ENCODE results near the gene BBOX1. TPM values are rescaled to one million over a fixed set of nuclear protein-coding genes. Genes with fewer than 3 reads are reported as not detected.

The BBOX1 gene
- total RNA-seq, result under 1 TPM in 2 of 4 donors, not detected in 2; 0.22 to 0.84 TPM

- Histone ChIP-seq H3K27ac (peak within 1 kb of the TSS; percentile 17 to 80 (median 56)), H3K27me3 (no peaks in the 10 kb centered on the region), H3K36me3 (no peaks in the 10 kb centered on the region), H3K4me3 (no peak within 1 kb of the TSS), H3K9me3 (peaks cover 0 to 23% (median 0%) of the 10 kb centered on the region in 4 donors), H3K4me1 (peaks cover 0 to 21% (median 13%) of the 10 kb centered on the region in 4 donors)
- DNase-seq (ENCODE audit: low spot score in 2 of 2), result no peak
- TF ChIP-seq EP300 (IDR thresholded peaks at IDR 0.05) (peak in 1 of 2 donors; percentile 5), POLR2A (IDR thresholded peaks at IDR 0.05) (no peak), CTCF (IDR thresholded peaks at IDR 0.05) (no peak)
- 49 to 51% methylated on average over 4 of the region's 4 CpGs for WGBS, 2 donors
These were observed at the start of gene BBOX1 for GRCh38 chr11:27040302-27041115. BBOX1 (plus strand) TSS chr11:27040815; CDS start chr11:27055431, 14,616 bp downstream.

- H3K4me1 ChIP-seq, result peaks cover 0 to 23% (median 8%) of the 10 kb centered on the region in 4 donors
- peak; percentile 55 to 93 for TF ChIP-seq EP300 (IDR thresholded peaks at IDR 0.05)
- TF ChIP-seq CTCF (IDR thresholded peaks at IDR 0.05), result no peak
- H3K4me3 ChIP-seq, result peak overlapping the region in 1 of 4 donors; percentile 63
- peak overlapping the region in 3 of 4 donors; percentile 66 to 92 (median 90) for H3K27ac ChIP-seq
- no peaks in the 10 kb centered on the region for H3K36me3 ChIP-seq
- WGBS, 2 donors, result 24 to 39% methylated on average over 1 of the region's 1 CpG
- no peaks in the 10 kb centered on the region for H3K27me3 ChIP-seq
- DNase-seq (ENCODE audit: low spot score in 2 of 2), result peak in 1 of 2 donors; percentile 36
- no peaks in the 10 kb centered on the region for H3K9me3 ChIP-seq
These were observed 48.5 kb upstream of the BBOX1 start for GRCh38 chr11:26992031-26992541.

GRCh38 chr11:26993965-26994457 lies 46.6 kb upstream of the BBOX1 start, which contains the start of gene FIBIN:
FIBIN (plus strand) TSS chr11:26994112; CDS start chr11:26994527, 415 bp downstream.
- H3K27ac ChIP-seq, result peak within 1 kb of the TSS; percentile 54 to 92 (median 85)
- DNase-seq (ENCODE audit: low spot score in 2 of 2), result peak in 1 of 2 donors; percentile 60
- WGBS, 2 donors, result 1 to 9% methylated on average over 16 to 20 of the region's 22 CpGs
- H3K4me1 ChIP-seq, result peaks cover 0 to 23% (median 8%) of the 10 kb centered on the region in 4 donors
- peak within 1 kb of the TSS; percentile 41 to 63 (median 51) for H3K4me3 ChIP-seq
- H3K27me3 ChIP-seq, result no peaks in the 10 kb centered on the region
- no peaks in the 10 kb centered on the region for H3K36me3 ChIP-seq
- no peak for TF ChIP-seq CTCF (IDR thresholded peaks at IDR 0.05)
- peak in 1 of 2 donors; percentile 84 for TF ChIP-seq EP300 (IDR thresholded peaks at IDR 0.05)
- TF ChIP-seq POLR2A (IDR thresholded peaks at IDR 0.05), result peak; percentile 10 to 47
- no peaks in the 10 kb centered on the region for H3K9me3 ChIP-seq

GRCh38 chr11:26994631-26995095 lies 46.0 kb upstream of the BBOX1 start:
- TF ChIP-seq CTCF (IDR thresholded peaks at IDR 0.05) (no peak), POLR2A (IDR thresholded peaks at IDR 0.05) (no peak), EP300 (IDR thresholded peaks at IDR 0.05) (no peak)
- peak overlapping the region; percentile 54 to 92 (median 85) for H3K27ac ChIP-seq
- peaks cover 0 to 23% (median 8%) of the 10 kb centered on the region in 4 donors for H3K4me1 ChIP-seq
- H3K4me3 ChIP-seq, result peak overlapping the region; percentile 41 to 63 (median 51)
- peak in 1 of 2 donors; percentile 13 for DNase-seq (ENCODE audit: low spot score in 2 of 2)
- H3K27me3 ChIP-seq, result no peaks in the 10 kb centered on the region
- no peaks in the 10 kb centered on the region for H3K9me3 ChIP-seq
- H3K36me3 ChIP-seq, result no peaks in the 10 kb centered on the region
- 20 to 48% methylated on average over 3 to 19 of the region's 19 CpGs for WGBS, 2 donors

All from tibial nerve (tissue), 4 donors.